HEK293T (cell line): ENCODE measurements around the gene NPLOC4.

Source experiments
- FOXA1 ChIP-seq: fragments of 450-650 bp; IDR thresholded peaks from 2 replicates; pipeline ENCODE4 v1.6.1; 2016; ENCODE audit warnings: mild to moderate bottlenecking
- FOXM1 ChIP-seq: fragments of 450-650 bp; IDR thresholded peaks from 2 replicates; pipeline ENCODE4 v1.6.1; 2017; ENCODE audit warnings: mild to moderate bottlenecking, borderline replicate concordance
- SP1 ChIP-seq: fragments of 450-650 bp; IDR thresholded peaks from 2 replicates; pipeline ENCODE4 v1.6.1; 2017
- SUZ12 ChIP-seq: fragments of 450-650 bp; IDR thresholded peaks from 2 replicates; pipeline ENCODE4 v1.6.1; 2016; ENCODE audit warnings: mild to moderate bottlenecking
- ZNF384 ChIP-seq: fragments of 450-650 bp; IDR thresholded peaks from 2 replicates; pipeline ENCODE4 v1.6.1; 2016

GRCh38 chr17:81667754-81668153 lies 30.8 kb upstream of the NPLOC4 start:
- TF ChIP-seq FOXM1 (no peak), SP1 (no peak), ZNF384 (no peak), SUZ12 (no peak), FOXA1 (no peak)
